Mesendoderm (in vitro differentiated cells): ENCODE measurements around the gene RPP25.
"Not testable (repeated sequence)": the region's sequence is repeated elsewhere in the genome, so short reads cannot be mapped to it uniquely, and the experiment has no call there.

ENCODE experiments used
- DNase-seq: peaks from one replicate; pipeline ENCODE4 v3.0.0; 2013
- H2AK5ac ChIP-seq: 2 replicates; pipeline ENCODE4 v1.6.1; 2013; ENCODE audit warnings: low read length, inconsistent platforms
- H2BK120ac ChIP-seq: 2 replicates; pipeline ENCODE4 v1.6.1; 2013; ENCODE audit warnings: low read depth, mild to moderate bottlenecking, low read length, moderate library complexity, mixed read lengths
- H2BK15ac ChIP-seq: replicated peaks from 2 replicates; pipeline ENCODE4 v1.6.1; 2013; ENCODE audit warnings: low read depth, mild to moderate bottlenecking, moderate library complexity
- H2BK5ac ChIP-seq: 2 replicates; pipeline ENCODE4 v1.6.1; 2013; ENCODE audit warnings: low read length, inconsistent platforms
- H3K18ac ChIP-seq: 2 replicates; pipeline ENCODE4 v1.6.1; 2013; ENCODE audit warnings: mild to moderate bottlenecking, low read length, mixed read lengths
- H3K23ac ChIP-seq: one replicate; pipeline ENCODE4 v1.6.1; 2013; ENCODE audit warnings: low read length
- H3K27ac ChIP-seq: 2 replicates; pipeline ENCODE4 v1.5.1; 2013; ENCODE audit warnings: low read depth, mild to moderate bottlenecking, inconsistent platforms, low read length, moderate library complexity
- H3K27me3 ChIP-seq: 2 replicates; pipeline ENCODE4 v1.6.1; 2013; ENCODE audit warnings: low read length, control low read depth, mild to moderate bottlenecking, inconsistent platforms; ENCODE audit not compliant: insufficient read depth, poor library complexity
- H3K36me3 ChIP-seq: 2 replicates; pipeline ENCODE4 v1.6.1; 2013; ENCODE audit warnings: low read length, inconsistent platforms; ENCODE audit not compliant: control insufficient read depth, insufficient read depth
- H3K4ac ChIP-seq: one replicate; pipeline ENCODE4 v1.6.1; 2013; ENCODE audit warnings: low read depth, mild to moderate bottlenecking, low read length, moderate library complexity
- H3K4me1 ChIP-seq: 2 replicates; pipeline ENCODE4 v1.6.1; 2013; ENCODE audit warnings: low read depth, low read length, inconsistent platforms; ENCODE audit not compliant: control insufficient read depth
- H3K4me2 ChIP-seq: 2 replicates; pipeline ENCODE4 v1.6.1; 2013; ENCODE audit warnings: low read length
- H3K4me3 ChIP-seq: 2 replicates; pipeline ENCODE4 v1.5.1; 2013; ENCODE audit warnings: mild to moderate bottlenecking, low read length
- H3K56ac ChIP-seq: one replicate; pipeline ENCODE4 v1.6.1; 2013; ENCODE audit warnings: low read length
- H3K79me1 ChIP-seq: 2 replicates; pipeline ENCODE4 v1.6.1; 2013; ENCODE audit warnings: low read length, inconsistent platforms
- H3K79me2 ChIP-seq: 2 replicates; pipeline ENCODE4 v1.6.1; 2013; ENCODE audit warnings: mild to moderate bottlenecking, low read length; ENCODE audit not compliant: control insufficient read depth, insufficient read depth
- H3K9ac ChIP-seq: 2 replicates; pipeline ENCODE4 v1.6.1; 2013; ENCODE audit warnings: low read length, inconsistent platforms
- H4K5ac ChIP-seq: one replicate; pipeline ENCODE4 v1.6.1; 2013; ENCODE audit warnings: low read length
- H4K8ac ChIP-seq: one replicate; pipeline ENCODE4 v1.6.1; 2013; ENCODE audit warnings: low read depth, mild to moderate bottlenecking, control low read depth, low read length, moderate library complexity
- WGBS: extraction: QIAGEN DNeasy Blood & Tissue Kit; methylation state at CpG from one replicate; pipeline ENCODE4 v1.1.7; 2013; ENCODE audit warnings: low lambda C conversion rate, missing lambda C conversion rate; ENCODE audit not compliant: insufficient coverage; ENCODE audit errors: extremely low coverage; 5-methylcytosine and 5-hydroxymethylcytosine counted together

RPP25 gene

DNA sequence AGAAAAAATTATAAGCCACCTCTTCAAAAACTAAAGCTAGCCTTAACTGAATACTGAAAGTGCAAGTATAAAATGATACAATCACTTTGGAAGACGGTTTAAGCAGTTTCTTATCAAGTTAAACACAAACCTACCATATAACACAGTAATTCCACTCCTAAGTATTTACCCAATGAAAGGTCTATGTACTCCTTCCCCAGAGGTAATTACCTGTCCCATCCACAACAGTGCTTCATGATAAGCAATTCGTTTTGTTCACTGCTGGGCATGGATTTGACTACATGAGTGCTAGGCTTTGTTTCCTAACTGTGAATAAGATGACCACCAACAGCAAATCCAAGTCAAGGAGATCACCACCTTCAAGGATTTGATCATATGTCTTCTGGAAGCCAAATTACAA, 23.0 kb downstream of the RPP25 start:
- Histone ChIP-seq H2AK5ac (no peak overlapping the region), H2BK5ac (no peak overlapping the region), H3K4me2 (no peak overlapping the region), H3K4me1 (no peaks in the 10 kb centered on the region), H4K5ac (no peak overlapping the region), H3K23ac (no peak overlapping the region), H3K36me3 (peaks cover 1% of the 10 kb centered on the region), H3K56ac (no peak overlapping the region), H4K8ac (no peak overlapping the region), H3K4ac (no peak overlapping the region), H3K79me2 (peaks cover 28% of the 10 kb centered on the region), H2BK120ac (no peak overlapping the region), H3K9ac (no peak overlapping the region), H3K27me3 (no peaks in the 10 kb centered on the region), H3K4me3 (no peak overlapping the region), H2BK15ac (no peak overlapping the region), H3K27ac (no peak overlapping the region), H3K79me1 (peaks cover under 1% of the 10 kb centered on the region), H3K18ac (no peak overlapping the region)
- no peak for DNase-seq
- WGBS, result no CpG with 5 or more reads among the region's 2 CpGs

DNA sequence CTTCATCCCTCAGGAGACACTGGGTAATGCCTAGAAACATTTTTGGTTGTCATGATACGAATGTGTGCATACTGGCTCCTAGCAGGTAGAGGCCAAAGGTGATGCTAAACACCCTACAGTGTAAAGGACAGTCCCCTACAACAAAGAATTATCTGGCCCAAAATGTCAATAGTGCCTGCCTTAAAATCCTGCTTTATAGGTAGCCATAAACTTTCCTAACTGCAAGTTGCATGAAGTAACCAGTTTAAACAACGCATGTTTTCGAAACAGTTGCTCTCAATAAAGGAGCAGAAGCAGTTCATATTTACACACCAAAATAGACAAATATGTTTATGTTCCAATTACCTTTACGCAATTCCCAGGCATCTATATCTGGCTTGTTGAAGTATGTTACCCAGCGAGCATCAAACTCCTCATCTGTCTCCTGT, 27.8 kb downstream of the RPP25 start:
- peaks cover 1% of the 10 kb centered on the region for H3K36me3 ChIP-seq
- peaks cover 2% of the 10 kb centered on the region for H3K79me1 ChIP-seq

DNA sequence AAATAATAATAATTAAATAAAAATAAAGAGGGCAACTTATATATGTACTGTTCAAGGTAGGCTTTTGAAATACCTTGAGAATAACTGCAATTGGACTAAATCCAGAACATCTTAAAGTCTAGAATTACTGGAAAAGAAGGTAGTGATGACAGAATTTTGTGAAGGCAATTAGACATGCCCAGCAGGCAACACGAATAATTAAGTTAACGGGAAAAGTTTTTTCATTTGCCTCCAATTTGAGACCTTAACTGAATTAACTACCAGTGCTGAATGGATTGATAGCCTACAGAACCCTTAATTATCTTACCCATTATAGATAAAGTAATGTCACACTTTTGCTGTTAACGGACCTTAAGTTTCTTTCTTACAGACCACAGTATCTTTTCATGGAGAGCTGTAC, 32.0 kb downstream of the RPP25 start:
- Histone ChIP-seq H4K5ac (no peak overlapping the region), H4K8ac (no peak overlapping the region), H3K27ac (no peak overlapping the region), H2BK15ac (no peak overlapping the region), H3K79me1 (peaks cover 2% of the 10 kb centered on the region), H2AK5ac (no peak overlapping the region), H3K23ac (no peak overlapping the region), H3K56ac (no peak overlapping the region), H3K4me1 (no peaks in the 10 kb centered on the region), H3K27me3 (no peaks in the 10 kb centered on the region), H3K79me2 (peaks cover 4% of the 10 kb centered on the region), H3K9ac (no peak overlapping the region), H3K18ac (no peak overlapping the region), H2BK120ac (no peak overlapping the region), H3K4ac (no peak overlapping the region), H3K4me2 (no peak overlapping the region), H3K36me3 (peaks cover 7% of the 10 kb centered on the region), H3K4me3 (no peak overlapping the region), H2BK5ac (no peak overlapping the region)
- no CpG with 5 or more reads among the region's 3 CpGs for WGBS
- DNase-seq, result no peak

More for the DNA sequence above, 27.8 kb downstream of the RPP25 start:
- no peak overlapping the region for H3K56ac ChIP-seq
- H3K23ac ChIP-seq, result no peak overlapping the region
- no peak overlapping the region for H2BK15ac ChIP-seq
- DNase-seq, result no peak
- no peak overlapping the region for H3K4me2 ChIP-seq
- no peak overlapping the region for H4K5ac ChIP-seq
- H3K4ac ChIP-seq, result no peak overlapping the region
- no peak overlapping the region for H2AK5ac ChIP-seq
- peaks cover 8% of the 10 kb centered on the region for H3K79me2 ChIP-seq
- no peaks in the 10 kb centered on the region for H3K27me3 ChIP-seq
- no peak overlapping the region for H3K27ac ChIP-seq
- H4K8ac ChIP-seq, result no peak overlapping the region
- no peak overlapping the region for H2BK120ac ChIP-seq
- H2BK5ac ChIP-seq, result no peak overlapping the region
- H3K4me3 ChIP-seq, result no peak overlapping the region
- H3K9ac ChIP-seq, result no peak overlapping the region
- no peaks in the 10 kb centered on the region for H3K4me1 ChIP-seq
- no CpG with 5 or more reads among the region's 5 CpGs for WGBS
- no peak overlapping the region for H3K18ac ChIP-seq

DNA sequence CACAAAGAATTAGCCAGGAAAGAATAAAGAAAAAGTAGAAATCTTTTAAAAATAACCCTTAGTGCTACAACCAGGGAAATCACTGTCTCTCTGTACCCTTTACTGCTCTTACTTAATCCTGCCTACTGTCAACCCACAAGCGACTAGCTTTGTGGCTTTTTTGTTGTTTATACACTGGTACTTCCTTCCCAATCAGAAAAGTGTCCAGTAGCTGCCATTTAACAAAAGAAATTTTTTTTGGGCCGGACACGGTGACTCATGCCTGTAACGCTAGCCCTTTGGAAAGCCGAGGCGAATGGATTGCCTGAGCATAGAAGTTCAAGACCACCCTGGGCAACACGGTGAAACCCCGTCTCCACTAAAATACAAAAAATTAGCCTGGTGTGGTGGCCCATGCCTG, 36.1 kb downstream of the RPP25 start:
- Histone ChIP-seq H2AK5ac (no peak overlapping the region), H4K8ac (no peak overlapping the region), H2BK5ac (no peak overlapping the region), H3K79me2 (no peaks in the 10 kb centered on the region), H3K79me1 (no peaks in the 10 kb centered on the region), H3K4me3 (no peak overlapping the region), H3K27me3 (no peaks in the 10 kb centered on the region), H3K4ac (no peak overlapping the region), H3K4me1 (no peaks in the 10 kb centered on the region), H4K5ac (no peak overlapping the region), H2BK15ac (no peak overlapping the region), H3K23ac (no peak overlapping the region), H2BK120ac (no peak overlapping the region), H3K27ac (no peak overlapping the region), H3K4me2 (no peak overlapping the region), H3K18ac (no peak overlapping the region), H3K36me3 (peaks cover 11% of the 10 kb centered on the region), H3K9ac (no peak overlapping the region), H3K56ac (no peak overlapping the region)
- no CpG with 5 or more reads among the region's 8 CpGs for WGBS
- DNase-seq, result no peak

- Histone ChIP-seq H3K9ac (no peak overlapping the region), H2BK120ac (no peak overlapping the region), H3K18ac (no peak overlapping the region), H3K27me3 (no peaks in the 10 kb centered on the region), H2BK5ac (no peak overlapping the region), H3K79me2 (no peaks in the 10 kb centered on the region), H3K4me3 (no peak overlapping the region), H3K27ac (no peak overlapping the region), H4K5ac (no peak overlapping the region), H3K4me2 (no peak overlapping the region), H3K79me1 (no peaks in the 10 kb centered on the region), H3K23ac (no peak overlapping the region), H2AK5ac (no peak overlapping the region), H2BK15ac (no peak overlapping the region), H3K4ac (no peak overlapping the region), H3K56ac (no peak overlapping the region), H3K36me3 (peaks cover 8% of the 10 kb centered on the region), H3K4me1 (no peaks in the 10 kb centered on the region), H4K8ac (no peak overlapping the region)
- DNase-seq, result no peak
- no CpG with 5 or more reads among the region's 6 CpGs for WGBS
Measured at GRCh38 chr15:74917676-74918075, 38.9 kb downstream of the RPP25 start.

DNA sequence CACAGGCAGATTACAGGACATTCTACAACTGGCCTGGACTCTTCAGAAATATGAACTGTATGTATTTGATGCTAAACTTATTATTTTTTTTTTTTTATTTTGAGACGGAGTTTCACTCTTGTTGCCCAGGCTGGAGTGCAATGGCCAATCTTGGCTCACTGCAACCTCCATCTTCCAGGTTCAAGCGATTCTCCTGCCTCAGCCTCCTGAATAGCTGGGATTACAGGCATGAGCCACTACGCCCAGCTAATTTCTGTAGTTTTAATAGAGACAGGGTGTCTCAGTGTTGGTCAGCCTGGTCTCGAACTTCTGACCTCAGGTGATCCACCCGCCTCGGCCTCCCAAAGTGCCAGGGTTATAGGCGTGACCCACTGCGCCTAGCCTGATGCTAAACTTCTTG, 42.8 kb downstream of the RPP25 start:
- H4K5ac ChIP-seq, H2BK120ac ChIP-seq, H3K79me1 ChIP-seq, DNase-seq, H3K4me1 ChIP-seq, H2BK15ac ChIP-seq, H3K56ac ChIP-seq, H4K8ac ChIP-seq, H3K23ac ChIP-seq, H3K27ac ChIP-seq, H3K4me3 ChIP-seq, H3K79me2 ChIP-seq, H3K27me3 ChIP-seq, H3K9ac ChIP-seq, H3K36me3 ChIP-seq, H3K4ac ChIP-seq, H3K4me2 ChIP-seq, H2BK5ac ChIP-seq, H3K18ac ChIP-seq, H2AK5ac ChIP-seq: not testable (repeated sequence)
- WGBS, result no CpG with 5 or more reads among the region's 8 CpGs
